ENCODE measurements around the gene SUPT20HL2.

SUPT20HL2 gene

DNA sequence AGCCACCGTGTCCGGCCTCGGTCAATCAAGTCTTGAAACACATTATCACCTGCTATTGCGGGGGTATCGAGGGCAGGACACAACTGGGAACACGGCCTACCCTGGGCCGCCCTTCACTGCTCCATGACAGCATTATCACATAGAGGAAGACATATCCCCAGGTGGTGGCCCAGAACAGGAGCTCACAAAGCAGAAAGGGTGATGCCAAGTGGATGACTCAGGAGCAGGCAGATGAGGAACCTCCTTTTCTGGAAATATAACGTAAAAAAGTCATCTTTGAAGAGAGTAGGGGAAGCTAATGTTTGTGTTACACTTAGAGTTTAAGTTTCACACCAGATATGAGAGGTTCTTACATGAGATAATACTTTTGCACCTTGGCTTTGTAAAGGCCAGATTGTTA lies 41.2 kb upstream of the SUPT20HL2 start:
- H4K91ac ChIP-seq (ENCODE audit: low read depth, low read length), result no peak overlapping the region
- H4K8ac ChIP-seq (ENCODE audit: low read depth, low read length), result no peak overlapping the region
- H3K4ac ChIP-seq (ENCODE audit: low read depth, low read length), result no peak overlapping the region
- no CpG with 5 or more reads among the region's 8 CpGs for WGBS (ENCODE audit: extremely low coverage, insufficient coverage, insufficient read length)
- H2AK5ac ChIP-seq (ENCODE audit: low read length), result no peak overlapping the region
- no peaks in the 10 kb centered on the region for H3K4me1 ChIP-seq (ENCODE audit: control insufficient read depth in 1 of 2, insufficient read depth in 2 of 2, low read length in 2 of 2)
- H3K14ac ChIP-seq (ENCODE audit: low read length), result no peak overlapping the region
- H2BK120ac ChIP-seq (ENCODE audit: insufficient read depth, low read length, poor library complexity), result no peak overlapping the region
- H3K79me1 ChIP-seq (ENCODE audit: low read length), result no peaks in the 10 kb centered on the region
- H2AFZ ChIP-seq (ENCODE audit: insufficient read depth, low read length, poor library complexity), result no peak overlapping the region
- H3K79me2 ChIP-seq (ENCODE audit: control insufficient read depth, insufficient read depth, low read length, poor library complexity), result no peaks in the 10 kb centered on the region
- H3K23ac ChIP-seq (ENCODE audit: low read length), result no peak overlapping the region
- no peak overlapping the region for H3K4me3 ChIP-seq (ENCODE audit: low read depth, low read length)
- no peak overlapping the region for H3K9ac ChIP-seq (ENCODE audit: low read length)
- DNase-seq, result no peak
- no peak overlapping the region for H4K12ac ChIP-seq (ENCODE audit: low read depth, low read length)
- H3K27ac ChIP-seq (ENCODE audit: low read depth, low read length), result no peak overlapping the region
- no peaks in the 10 kb centered on the region for H3K9me3 ChIP-seq (ENCODE audit: insufficient read depth, low read depth, low read length)
- no peak overlapping the region for H3K18ac ChIP-seq (ENCODE audit: low read length)
- H2BK5ac ChIP-seq (ENCODE audit: low read depth, low read length, poor library complexity), result no peak overlapping the region
- no peak overlapping the region for H3K4me2 ChIP-seq (ENCODE audit: low read length)
- H3K27me3 ChIP-seq (ENCODE audit: insufficient read depth, low read length), result no peaks in the 10 kb centered on the region
- H2BK12ac ChIP-seq (ENCODE audit: low read length), result no peak overlapping the region
- no peaks in the 10 kb centered on the region for H3K36me3 ChIP-seq (ENCODE audit: control insufficient read depth in 1 of 2, insufficient read depth in 2 of 2, low read length in 2 of 2)

- no peak overlapping the region for H4K91ac ChIP-seq (ENCODE audit: low read depth, low read length)
- no peak overlapping the region for H3K4me3 ChIP-seq (ENCODE audit: low read depth, low read length)
- no peak overlapping the region for H3K23ac ChIP-seq (ENCODE audit: low read length)
- WGBS (ENCODE audit: extremely low coverage, insufficient coverage, insufficient read length), result no CpG with 5 or more reads among the region's 4 CpGs
- H2AK5ac ChIP-seq (ENCODE audit: low read length), result no peak overlapping the region
- H3K4ac ChIP-seq (ENCODE audit: low read depth, low read length), result no peak overlapping the region
- H2BK5ac ChIP-seq (ENCODE audit: low read depth, low read length, poor library complexity), result no peak overlapping the region
- H3K27me3 ChIP-seq (ENCODE audit: insufficient read depth, low read length), result no peaks in the 10 kb centered on the region
- no peaks in the 10 kb centered on the region for H3K79me2 ChIP-seq (ENCODE audit: control insufficient read depth, insufficient read depth, low read length, poor library complexity)
- H3K27ac ChIP-seq (ENCODE audit: low read depth, low read length), result no peak overlapping the region
- H3K4me2 ChIP-seq (ENCODE audit: low read length), result no peak overlapping the region
- no peak overlapping the region for H3K18ac ChIP-seq (ENCODE audit: low read length)
- H2BK120ac ChIP-seq (ENCODE audit: insufficient read depth, low read length, poor library complexity), result no peak overlapping the region
- no peak overlapping the region for H2AFZ ChIP-seq (ENCODE audit: insufficient read depth, low read length, poor library complexity)
- H3K14ac ChIP-seq (ENCODE audit: low read length), result no peak overlapping the region
- no peak for DNase-seq
- no peak overlapping the region for H4K8ac ChIP-seq (ENCODE audit: low read depth, low read length)
- H3K36me3 ChIP-seq (ENCODE audit: control insufficient read depth in 1 of 2, insufficient read depth in 2 of 2, low read length in 2 of 2), result no peaks in the 10 kb centered on the region
- H3K9me3 ChIP-seq (ENCODE audit: insufficient read depth, low read depth, low read length), result no peaks in the 10 kb centered on the region
- H3K9ac ChIP-seq (ENCODE audit: low read length), result no peak overlapping the region
- H4K12ac ChIP-seq (ENCODE audit: low read depth, low read length), result no peak overlapping the region
- peaks cover 0 to 2% of the 10 kb centered on the region in 2 experiments for H3K4me1 ChIP-seq (ENCODE audit: control insufficient read depth in 1 of 2, insufficient read depth in 2 of 2, low read length in 2 of 2)
- H3K79me1 ChIP-seq (ENCODE audit: low read length), result no peaks in the 10 kb centered on the region
- no peak overlapping the region for H2BK12ac ChIP-seq (ENCODE audit: low read length)
Observed at GRCh38 chrX:24350217-24350616, 36.3 kb upstream of the SUPT20HL2 start.

DNA sequence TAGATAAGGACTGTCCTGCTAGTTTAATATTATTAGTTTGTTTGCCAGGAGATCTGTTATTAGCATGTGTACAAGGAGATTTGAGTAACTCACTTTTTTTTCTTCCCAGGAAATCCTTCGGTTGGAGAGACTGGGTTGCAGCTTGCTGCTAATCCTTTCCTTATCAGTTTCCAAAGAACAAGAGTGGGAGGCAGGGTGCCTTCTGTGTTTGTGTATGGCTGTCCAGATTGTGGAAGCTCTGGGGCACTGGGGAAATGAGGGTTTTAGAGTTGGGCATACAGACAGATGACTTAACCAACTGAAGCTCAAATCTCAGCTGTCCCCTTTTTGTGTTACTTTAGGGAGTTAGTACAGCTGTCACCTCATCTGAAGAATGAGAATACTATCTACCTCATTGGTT lies 34.0 kb upstream of the SUPT20HL2 start:
- WGBS (ENCODE audit: extremely low coverage, insufficient coverage, insufficient read length), result no CpG with 5 or more reads among the region's 1 CpG
- no peaks in the 10 kb centered on the region for H3K36me3 ChIP-seq (ENCODE audit: control insufficient read depth in 1 of 2, insufficient read depth in 2 of 2, low read length in 2 of 2)

GRCh38 chrX:24343719-24344118 lies 29.9 kb upstream of the SUPT20HL2 start:
- no peak overlapping the region for H4K8ac ChIP-seq (ENCODE audit: low read depth, low read length)
- H3K14ac ChIP-seq (ENCODE audit: low read length), result no peak overlapping the region
- H3K27ac ChIP-seq (ENCODE audit: low read depth, low read length), result no peak overlapping the region
- H2BK120ac ChIP-seq (ENCODE audit: insufficient read depth, low read length, poor library complexity), result no peak overlapping the region
- no peaks in the 10 kb centered on the region for H3K27me3 ChIP-seq (ENCODE audit: insufficient read depth, low read length)
- peaks cover 0 to 2% of the 10 kb centered on the region in 2 experiments for H3K4me1 ChIP-seq (ENCODE audit: control insufficient read depth in 1 of 2, insufficient read depth in 2 of 2, low read length in 2 of 2)
- no peak overlapping the region for H4K91ac ChIP-seq (ENCODE audit: low read depth, low read length)
- H3K9me3 ChIP-seq (ENCODE audit: insufficient read depth, low read depth, low read length), result no peaks in the 10 kb centered on the region
- H3K36me3 ChIP-seq (ENCODE audit: control insufficient read depth in 1 of 2, insufficient read depth in 2 of 2, low read length in 2 of 2), result no peaks in the 10 kb centered on the region
- no peak overlapping the region for H4K12ac ChIP-seq (ENCODE audit: low read depth, low read length)
- no peak overlapping the region for H3K18ac ChIP-seq (ENCODE audit: low read length)
- DNase-seq, result no peak
- H2BK5ac ChIP-seq (ENCODE audit: low read depth, low read length, poor library complexity), result no peak overlapping the region
- H3K79me1 ChIP-seq (ENCODE audit: low read length), result no peaks in the 10 kb centered on the region
- WGBS (ENCODE audit: extremely low coverage, insufficient coverage, insufficient read length), result no CpG with 5 or more reads among the region's 9 CpGs
- H3K4me2 ChIP-seq (ENCODE audit: low read length), result no peak overlapping the region
- no peak overlapping the region for H3K4me3 ChIP-seq (ENCODE audit: low read depth, low read length)
- H3K23ac ChIP-seq (ENCODE audit: low read length), result no peak overlapping the region
- no peaks in the 10 kb centered on the region for H3K79me2 ChIP-seq (ENCODE audit: control insufficient read depth, insufficient read depth, low read length, poor library complexity)
- H2AK5ac ChIP-seq (ENCODE audit: low read length), result no peak overlapping the region
- H2AFZ ChIP-seq (ENCODE audit: insufficient read depth, low read length, poor library complexity), result no peak overlapping the region
- H3K4ac ChIP-seq (ENCODE audit: low read depth, low read length), result no peak overlapping the region
- H2BK12ac ChIP-seq (ENCODE audit: low read length), result no peak overlapping the region
- H3K9ac ChIP-seq (ENCODE audit: low read length), result no peak overlapping the region

More for the DNA sequence above, 34.0 kb upstream of the SUPT20HL2 start:
- no peaks in the 10 kb centered on the region for H3K27me3 ChIP-seq (ENCODE audit: insufficient read depth, low read length)
- no peak overlapping the region for H2BK12ac ChIP-seq (ENCODE audit: low read length)
- no peak overlapping the region for H3K14ac ChIP-seq (ENCODE audit: low read length)
- no peak overlapping the region for H4K8ac ChIP-seq (ENCODE audit: low read depth, low read length)
- H2AK5ac ChIP-seq (ENCODE audit: low read length), result no peak overlapping the region
- H3K4me3 ChIP-seq (ENCODE audit: low read depth, low read length), result no peak overlapping the region
- H2BK5ac ChIP-seq (ENCODE audit: low read depth, low read length, poor library complexity), result no peak overlapping the region
- no peak overlapping the region for H3K18ac ChIP-seq (ENCODE audit: low read length)
- H3K79me1 ChIP-seq (ENCODE audit: low read length), result no peaks in the 10 kb centered on the region
- peaks cover 0 to 2% of the 10 kb centered on the region in 2 experiments for H3K4me1 ChIP-seq (ENCODE audit: control insufficient read depth in 1 of 2, insufficient read depth in 2 of 2, low read length in 2 of 2)
- H3K9me3 ChIP-seq (ENCODE audit: insufficient read depth, low read depth, low read length), result no peaks in the 10 kb centered on the region
- no peak overlapping the region for H4K91ac ChIP-seq (ENCODE audit: low read depth, low read length)
- H3K79me2 ChIP-seq (ENCODE audit: control insufficient read depth, insufficient read depth, low read length, poor library complexity), result no peaks in the 10 kb centered on the region
- H3K4me2 ChIP-seq (ENCODE audit: low read length), result no peak overlapping the region
- no peak overlapping the region for H3K4ac ChIP-seq (ENCODE audit: low read depth, low read length)
- no peak for DNase-seq
- no peak overlapping the region for H2AFZ ChIP-seq (ENCODE audit: insufficient read depth, low read length, poor library complexity)
- H3K23ac ChIP-seq (ENCODE audit: low read length), result no peak overlapping the region
- H4K12ac ChIP-seq (ENCODE audit: low read depth, low read length), result no peak overlapping the region
- H3K9ac ChIP-seq (ENCODE audit: low read length), result no peak overlapping the region
- no peak overlapping the region for H3K27ac ChIP-seq (ENCODE audit: low read depth, low read length)
- no peak overlapping the region for H2BK120ac ChIP-seq (ENCODE audit: insufficient read depth, low read length, poor library complexity)

All from trophoblast cell (in vitro differentiated cells and primary cell).